ENCODE results near the gene LVRN.
"Not testable (repeated sequence)": the region's sequence is repeated elsewhere in the genome, so short reads cannot be mapped to it uniquely, and the experiment has no call there.

DNA sequence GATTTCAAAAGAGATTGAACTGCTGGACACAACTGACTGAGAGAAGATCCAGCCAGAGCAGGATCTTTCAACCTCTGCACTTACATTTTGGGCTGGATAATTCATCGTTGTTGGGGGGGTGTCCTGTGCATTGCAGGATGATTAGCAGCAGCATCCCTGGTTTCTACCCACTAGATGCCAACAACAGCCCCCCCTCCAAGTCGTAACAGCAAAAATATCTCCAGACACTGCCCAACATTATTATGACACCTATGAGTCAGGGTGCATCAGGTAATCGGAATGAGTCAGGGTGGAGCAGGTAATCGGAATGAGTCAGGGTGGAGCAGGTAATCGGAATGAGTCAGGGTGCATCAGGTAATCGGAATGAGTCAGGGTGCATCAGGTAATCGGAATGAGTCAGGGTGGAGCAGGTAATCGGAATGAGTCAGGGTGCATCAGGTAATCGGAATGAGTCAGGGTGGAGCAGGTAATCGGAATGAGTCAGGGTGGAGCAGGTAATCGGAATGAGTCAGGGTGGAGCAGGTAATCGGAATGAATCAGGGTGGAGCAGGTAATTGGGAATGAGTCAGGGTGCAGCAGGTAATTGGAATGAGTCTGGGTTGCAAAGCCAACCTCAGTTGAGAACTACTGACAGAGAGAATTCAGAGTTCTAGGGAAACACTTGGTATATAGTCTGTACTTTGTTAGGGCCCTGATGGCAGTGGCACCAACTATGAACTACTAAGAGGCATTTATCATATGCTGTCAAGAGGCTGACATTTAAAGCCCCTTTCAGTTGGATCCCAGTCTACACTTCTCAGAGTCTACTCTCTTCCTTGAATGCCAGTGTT is 33.5 kb upstream of the LVRN start:
- not testable (repeated sequence) for TF ChIP-seq POLR2A (IDR thresholded peaks at IDR 0.05)
- TF ChIP-seq, protein P1, sequence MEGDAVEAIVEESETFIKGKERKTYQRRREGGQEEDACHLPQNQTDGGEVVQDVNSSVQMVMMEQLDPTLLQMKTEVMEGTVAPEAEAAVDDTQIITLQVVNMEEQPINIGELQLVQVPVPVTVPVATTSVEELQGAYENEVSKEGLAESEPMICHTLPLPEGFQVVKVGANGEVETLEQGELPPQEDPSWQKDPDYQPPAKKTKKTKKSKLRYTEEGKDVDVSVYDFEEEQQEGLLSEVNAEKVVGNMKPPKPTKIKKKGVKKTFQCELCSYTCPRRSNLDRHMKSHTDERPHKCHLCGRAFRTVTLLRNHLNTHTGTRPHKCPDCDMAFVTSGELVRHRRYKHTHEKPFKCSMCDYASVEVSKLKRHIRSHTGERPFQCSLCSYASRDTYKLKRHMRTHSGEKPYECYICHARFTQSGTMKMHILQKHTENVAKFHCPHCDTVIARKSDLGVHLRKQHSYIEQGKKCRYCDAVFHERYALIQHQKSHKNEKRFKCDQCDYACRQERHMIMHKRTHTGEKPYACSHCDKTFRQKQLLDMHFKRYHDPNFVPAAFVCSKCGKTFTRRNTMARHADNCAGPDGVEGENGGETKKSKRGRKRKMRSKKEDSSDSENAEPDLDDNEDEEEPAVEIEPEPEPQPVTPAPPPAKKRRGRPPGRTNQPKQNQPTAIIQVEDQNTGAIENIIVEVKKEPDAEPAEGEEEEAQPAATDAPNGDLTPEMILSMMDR (IDR thresholded peaks at IDR 0.05) = not testable (repeated sequence)
